ENCODE results near the gene KCTD17.

The KCTD17 gene

GRCh38 chr22:37030560-37031281, 20.8 kb upstream of the KCTD17 start:
- H3K9ac ChIP-seq (ENCODE audit: low read depth, low read length) = no peak overlapping the region
- H3K9me3 ChIP-seq (ENCODE audit: insufficient read depth, low read depth, low read length) = no peaks in the 10 kb centered on the region
- H3K27me3 ChIP-seq (ENCODE audit: insufficient read depth, low read length) = no peaks in the 10 kb centered on the region
- 79% methylated on average over 14 of the region's 14 CpGs for WGBS
- H3K27ac ChIP-seq (ENCODE audit: low read depth, low read length) = no peak overlapping the region
- H3K36me3 ChIP-seq (ENCODE audit: insufficient read depth, low read length) = peaks cover 35% of the 10 kb centered on the region
- H3K4me3 ChIP-seq (ENCODE audit: low read length) = no peak overlapping the region
- peaks cover 12% of the 10 kb centered on the region; the same call in 1 of the 2 replicates for H3K4me1 ChIP-seq (ENCODE audit: insufficient read depth, low read length)

GRCh38 chr22:37032134-37032534, 19.4 kb upstream of the KCTD17 start:
- Histone ChIP-seq H3K27ac (ENCODE audit: low read depth, low read length) (peak overlapping the region; percentile 3; the same call in 1 of the 2 replicates), H3K4me3 (ENCODE audit: low read length) (no peak overlapping the region), H3K9me3 (ENCODE audit: insufficient read depth, low read depth, low read length) (no peaks in the 10 kb centered on the region), H3K4me1 (ENCODE audit: insufficient read depth, low read length) (peaks cover 12% of the 10 kb centered on the region; the same call in 1 of the 2 replicates), H3K36me3 (ENCODE audit: insufficient read depth, low read length) (peaks cover 23% of the 10 kb centered on the region), H3K9ac (ENCODE audit: low read depth, low read length) (no peak overlapping the region), H3K27me3 (ENCODE audit: insufficient read depth, low read length) (no peaks in the 10 kb centered on the region)
- WGBS = 76% methylated on average over 2 of the region's 2 CpGs

GRCh38 chr22:37032535-37033460, 18.7 kb upstream of the KCTD17 start:
- Histone ChIP-seq H3K4me1 (ENCODE audit: insufficient read depth, low read length) (peaks cover 9% of the 10 kb centered on the region; the same call in 1 of the 2 replicates), H3K9me3 (ENCODE audit: insufficient read depth, low read depth, low read length) (no peaks in the 10 kb centered on the region), H3K9ac (ENCODE audit: low read depth, low read length) (no peak overlapping the region), H3K4me3 (ENCODE audit: low read length) (no peak overlapping the region), H3K36me3 (ENCODE audit: insufficient read depth, low read length) (peaks cover 19% of the 10 kb centered on the region), H3K27me3 (ENCODE audit: insufficient read depth, low read length) (no peaks in the 10 kb centered on the region), H3K27ac (ENCODE audit: low read depth, low read length) (peak overlapping the region; percentile 3; the same call in 1 of the 2 replicates)
- 74% methylated on average over 18 of the region's 18 CpGs for WGBS

- H3K9me3 ChIP-seq (ENCODE audit: insufficient read depth, low read depth, low read length) = no peaks in the 10 kb centered on the region
- H3K27me3 ChIP-seq (ENCODE audit: insufficient read depth, low read length) = no peaks in the 10 kb centered on the region
- 92% methylated on average over 23 of the region's 23 CpGs for WGBS
- H3K9ac ChIP-seq (ENCODE audit: low read depth, low read length) = no peak overlapping the region
- peaks cover 15% of the 10 kb centered on the region for H3K36me3 ChIP-seq (ENCODE audit: insufficient read depth, low read length)
- H3K27ac ChIP-seq (ENCODE audit: low read depth, low read length) = no peak overlapping the region
- H3K4me1 ChIP-seq (ENCODE audit: insufficient read depth, low read length) = 0 out of 2 replicates have a peak, but pooled peaks cover 9% of the 10 kb centered on the region
- H3K4me3 ChIP-seq (ENCODE audit: low read length) = no peak overlapping the region
These were observed 17.7 kb upstream of the KCTD17 start for GRCh38 chr22:37033605-37034430.

- Histone ChIP-seq H3K36me3 (ENCODE audit: insufficient read depth, low read length) (no peaks in the 10 kb centered on the region), H3K4me1 (ENCODE audit: insufficient read depth, low read length) (peaks cover 12% of the 10 kb centered on the region; the same call in 1 of the 2 replicates), H3K27ac (ENCODE audit: low read depth, low read length) (no peak overlapping the region), H3K4me3 (ENCODE audit: low read length) (no peak overlapping the region), H3K27me3 (ENCODE audit: insufficient read depth, low read length) (no peaks in the 10 kb centered on the region), H3K9me3 (ENCODE audit: insufficient read depth, low read depth, low read length) (no peaks in the 10 kb centered on the region), H3K9ac (ENCODE audit: low read depth, low read length) (no peak overlapping the region)
- WGBS = 92% methylated on average over 11 of the region's 11 CpGs
These were observed 14.7 kb upstream of the KCTD17 start for GRCh38 chr22:37036655-37037377.

- Histone ChIP-seq H3K27ac (ENCODE audit: low read depth, low read length) (no peak overlapping the region), H3K9ac (ENCODE audit: low read depth, low read length) (no peak overlapping the region), H3K27me3 (ENCODE audit: insufficient read depth, low read length) (no peaks in the 10 kb centered on the region), H3K4me3 (ENCODE audit: low read length) (no peak overlapping the region), H3K9me3 (ENCODE audit: insufficient read depth, low read depth, low read length) (no peaks in the 10 kb centered on the region), H3K4me1 (ENCODE audit: insufficient read depth, low read length) (peaks cover 7% of the 10 kb centered on the region; the same call in 1 of the 2 replicates), H3K36me3 (ENCODE audit: insufficient read depth, low read length) (no peaks in the 10 kb centered on the region)
- 72% methylated on average over 14 of the region's 14 CpGs for WGBS
These were observed 13.9 kb upstream of the KCTD17 start for GRCh38 chr22:37037669-37038068.

GRCh38 chr22:37039466-37039865, 12.1 kb upstream of the KCTD17 start:
- Histone ChIP-seq H3K4me3 (ENCODE audit: low read length) (no peak overlapping the region), H3K9me3 (ENCODE audit: insufficient read depth, low read depth, low read length) (no peaks in the 10 kb centered on the region), H3K9ac (ENCODE audit: low read depth, low read length) (no peak overlapping the region), H3K27me3 (ENCODE audit: insufficient read depth, low read length) (no peaks in the 10 kb centered on the region; the same call in 1 of the 2 replicates), H3K27ac (ENCODE audit: low read depth, low read length) (no peak overlapping the region), H3K36me3 (ENCODE audit: insufficient read depth, low read length) (no peaks in the 10 kb centered on the region), H3K4me1 (ENCODE audit: insufficient read depth, low read length) (peaks cover 3% of the 10 kb centered on the region; the same call in 1 of the 2 replicates)
- 85% methylated on average over 2 of the region's 2 CpGs for WGBS

GRCh38 chr22:37043209-37043827, 8.2 kb upstream of the KCTD17 start:
- peaks cover 3% of the 10 kb centered on the region; the same call in 1 of the 2 replicates for H3K4me1 ChIP-seq (ENCODE audit: insufficient read depth, low read length)
- H3K9ac ChIP-seq (ENCODE audit: low read depth, low read length) = no peak overlapping the region
- no peak overlapping the region for H3K27ac ChIP-seq (ENCODE audit: low read depth, low read length)
- 86% methylated on average over 7 of the region's 7 CpGs for WGBS
- H3K9me3 ChIP-seq (ENCODE audit: insufficient read depth, low read depth, low read length) = no peaks in the 10 kb centered on the region
- no peak overlapping the region for H3K4me3 ChIP-seq (ENCODE audit: low read length)
- H3K36me3 ChIP-seq (ENCODE audit: insufficient read depth, low read length) = no peaks in the 10 kb centered on the region
- H3K27me3 ChIP-seq (ENCODE audit: insufficient read depth, low read length) = no peaks in the 10 kb centered on the region; the same call in 1 of the 2 replicates

- no peaks in the 10 kb centered on the region for H3K36me3 ChIP-seq (ENCODE audit: insufficient read depth, low read length)
- H3K9me3 ChIP-seq (ENCODE audit: insufficient read depth, low read depth, low read length) = no peaks in the 10 kb centered on the region
- H3K27me3 ChIP-seq (ENCODE audit: insufficient read depth, low read length) = no peaks in the 10 kb centered on the region; the same call in 1 of the 2 replicates
- H3K9ac ChIP-seq (ENCODE audit: low read depth, low read length) = no peak overlapping the region
- H3K27ac ChIP-seq (ENCODE audit: low read depth, low read length) = no peak overlapping the region
- H3K4me1 ChIP-seq (ENCODE audit: insufficient read depth, low read length) = peaks cover 3% of the 10 kb centered on the region; the same call in 1 of the 2 replicates
- WGBS = 67% methylated on average over 15 of the region's 17 CpGs
- H3K4me3 ChIP-seq (ENCODE audit: low read length) = no peak overlapping the region
These were observed 7.6 kb upstream of the KCTD17 start for GRCh38 chr22:37043828-37044538.
